ENCODE data around the gene SEMA3C. TPM values are rescaled to one million over a fixed set of nuclear protein-coding genes. Genes with fewer than 3 reads are reported as not detected.

Gene SEMA3C
- total and polyA plus RNA-seq, 2 donors (not counting 1 experiment from before 2014, with no cell fraction given), result 310 to 322 TPM

DNA sequence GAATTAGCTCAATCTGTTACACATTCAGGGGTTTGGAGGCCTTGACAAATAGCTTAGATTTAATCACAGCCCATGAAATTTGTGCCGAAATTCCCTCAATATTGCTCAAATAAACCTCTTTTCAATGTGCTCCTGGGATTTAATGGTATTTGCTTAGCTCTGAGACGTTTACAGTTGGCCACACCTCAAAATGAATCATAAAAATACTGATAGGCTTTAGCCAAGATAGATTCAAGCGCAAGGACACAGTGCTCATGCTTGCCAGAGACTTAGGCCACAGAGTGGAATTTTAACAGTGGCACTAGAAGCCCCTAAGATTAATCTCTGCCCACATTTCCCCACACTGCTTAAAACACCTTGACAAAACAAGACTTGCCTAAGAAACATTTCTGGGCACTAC is 2.3 kb upstream of the SEMA3C start:
- H3K79me2 ChIP-seq (ENCODE audit: control insufficient read depth, insufficient read depth, low read length), result peaks cover 26% of the 10 kb centered on the region
- H4K20me1 ChIP-seq (ENCODE audit: control insufficient read depth, extremely low read depth, insufficient read depth, low read length), result no peaks in the 10 kb centered on the region
- H3K36me3 ChIP-seq (ENCODE audit: control insufficient read depth, insufficient read depth, low read length), result no peaks in the 10 kb centered on the region
- no peak overlapping the region for H3K4me2 ChIP-seq (ENCODE audit: extremely low read depth, insufficient read depth, low read length)
- TF ChIP-seq, protein P1, sequence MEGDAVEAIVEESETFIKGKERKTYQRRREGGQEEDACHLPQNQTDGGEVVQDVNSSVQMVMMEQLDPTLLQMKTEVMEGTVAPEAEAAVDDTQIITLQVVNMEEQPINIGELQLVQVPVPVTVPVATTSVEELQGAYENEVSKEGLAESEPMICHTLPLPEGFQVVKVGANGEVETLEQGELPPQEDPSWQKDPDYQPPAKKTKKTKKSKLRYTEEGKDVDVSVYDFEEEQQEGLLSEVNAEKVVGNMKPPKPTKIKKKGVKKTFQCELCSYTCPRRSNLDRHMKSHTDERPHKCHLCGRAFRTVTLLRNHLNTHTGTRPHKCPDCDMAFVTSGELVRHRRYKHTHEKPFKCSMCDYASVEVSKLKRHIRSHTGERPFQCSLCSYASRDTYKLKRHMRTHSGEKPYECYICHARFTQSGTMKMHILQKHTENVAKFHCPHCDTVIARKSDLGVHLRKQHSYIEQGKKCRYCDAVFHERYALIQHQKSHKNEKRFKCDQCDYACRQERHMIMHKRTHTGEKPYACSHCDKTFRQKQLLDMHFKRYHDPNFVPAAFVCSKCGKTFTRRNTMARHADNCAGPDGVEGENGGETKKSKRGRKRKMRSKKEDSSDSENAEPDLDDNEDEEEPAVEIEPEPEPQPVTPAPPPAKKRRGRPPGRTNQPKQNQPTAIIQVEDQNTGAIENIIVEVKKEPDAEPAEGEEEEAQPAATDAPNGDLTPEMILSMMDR (conservative IDR thresholded peaks at IDR 0.05 in 1 of 2, IDR thresholded peaks at IDR 0.05 in 1 of 2; ENCODE audit: low read depth in 1 of 2, low read length in 2 of 2), result no peak
- TF ChIP-seq EZH2 (IDR thresholded peaks at IDR 0.05; ENCODE audit: low read length, missing control alignments), result no peak
- H3K27me3 ChIP-seq (ENCODE audit: control insufficient read depth, insufficient read depth, low read length), result no peaks in the 10 kb centered on the region
- no peak overlapping the region for H3K9ac ChIP-seq (ENCODE audit: insufficient read depth, low read length)
- no peak overlapping the region for H2AFZ ChIP-seq (ENCODE audit: low read length)
- peak in 1 of 2 donors; percentile 61 for DNase-seq (ENCODE audit: low read depth in 2 of 2)
- H3K27ac ChIP-seq (ENCODE audit: insufficient read depth, low read length), result no peak overlapping the region
- H3K4me1 ChIP-seq (ENCODE audit: control insufficient read depth, extremely low read depth, insufficient read depth, low read length), result no peaks in the 10 kb centered on the region
- no peak overlapping the region for H3K4me3 ChIP-seq (replicated peaks in 1 of 4; ENCODE audit: control extremely low read depth in 1 of 4, insufficient read depth in 1 of 4, low read depth in 3 of 4, low read length in 4 of 4)
- no peaks in the 10 kb centered on the region for H3K9me3 ChIP-seq (ENCODE audit: control insufficient read depth, insufficient read depth, low read depth, low read length)

DNA sequence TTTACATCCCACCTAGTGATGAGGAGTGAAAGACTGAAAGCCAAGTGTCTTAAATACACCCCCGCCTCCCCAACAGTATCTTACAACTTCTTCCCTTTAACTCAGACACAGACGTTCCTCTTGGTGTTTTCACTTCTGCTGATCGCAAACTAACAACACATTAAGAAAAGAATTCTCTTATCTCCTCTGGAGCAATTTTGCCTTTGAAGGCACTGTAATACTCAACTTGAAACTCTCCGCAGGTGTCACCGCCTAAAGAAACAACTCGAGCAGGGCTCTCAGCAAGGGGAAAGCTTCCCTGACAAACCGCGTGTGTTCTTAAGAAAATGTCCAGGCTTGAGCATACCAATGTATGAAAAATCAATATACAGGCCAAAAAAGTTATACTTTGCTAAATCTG is 452 bp downstream of the SEMA3C start:
- Histone ChIP-seq H3K79me2 (ENCODE audit: control insufficient read depth, insufficient read depth, low read length) (peaks cover 52% of the 10 kb centered on the region), H3K27me3 (ENCODE audit: control insufficient read depth, insufficient read depth, low read length) (no peaks in the 10 kb centered on the region), H3K4me3 (replicated peaks in 1 of 4; ENCODE audit: control extremely low read depth in 1 of 4, insufficient read depth in 1 of 4, low read depth in 3 of 4, low read length in 4 of 4) (peak overlapping the region; percentile 53 to 96 (median 84)), H3K27ac (ENCODE audit: insufficient read depth, low read length) (peak overlapping the region; percentile 79), H3K9me3 (ENCODE audit: control insufficient read depth, insufficient read depth, low read depth, low read length) (no peaks in the 10 kb centered on the region), H2AFZ (ENCODE audit: low read length) (no peak overlapping the region), H3K9ac (ENCODE audit: insufficient read depth, low read length) (peak overlapping the region; percentile 60), H3K4me2 (ENCODE audit: extremely low read depth, insufficient read depth, low read length) (no peak overlapping the region), H3K4me1 (ENCODE audit: control insufficient read depth, extremely low read depth, insufficient read depth, low read length) (no peaks in the 10 kb centered on the region), H4K20me1 (ENCODE audit: control insufficient read depth, extremely low read depth, insufficient read depth, low read length) (no peaks in the 10 kb centered on the region), H3K36me3 (ENCODE audit: control insufficient read depth, insufficient read depth, low read length) (peaks cover 5% of the 10 kb centered on the region)
- TF ChIP-seq, protein P1 (conservative IDR thresholded peaks at IDR 0.05 in 1 of 2, IDR thresholded peaks at IDR 0.05 in 1 of 2; ENCODE audit: low read depth in 1 of 2, low read length in 2 of 2), result no peak
- no peak for TF ChIP-seq EZH2 (IDR thresholded peaks at IDR 0.05; ENCODE audit: low read length, missing control alignments)
- DNase-seq (ENCODE audit: low read depth in 2 of 2), result no peak

DNA sequence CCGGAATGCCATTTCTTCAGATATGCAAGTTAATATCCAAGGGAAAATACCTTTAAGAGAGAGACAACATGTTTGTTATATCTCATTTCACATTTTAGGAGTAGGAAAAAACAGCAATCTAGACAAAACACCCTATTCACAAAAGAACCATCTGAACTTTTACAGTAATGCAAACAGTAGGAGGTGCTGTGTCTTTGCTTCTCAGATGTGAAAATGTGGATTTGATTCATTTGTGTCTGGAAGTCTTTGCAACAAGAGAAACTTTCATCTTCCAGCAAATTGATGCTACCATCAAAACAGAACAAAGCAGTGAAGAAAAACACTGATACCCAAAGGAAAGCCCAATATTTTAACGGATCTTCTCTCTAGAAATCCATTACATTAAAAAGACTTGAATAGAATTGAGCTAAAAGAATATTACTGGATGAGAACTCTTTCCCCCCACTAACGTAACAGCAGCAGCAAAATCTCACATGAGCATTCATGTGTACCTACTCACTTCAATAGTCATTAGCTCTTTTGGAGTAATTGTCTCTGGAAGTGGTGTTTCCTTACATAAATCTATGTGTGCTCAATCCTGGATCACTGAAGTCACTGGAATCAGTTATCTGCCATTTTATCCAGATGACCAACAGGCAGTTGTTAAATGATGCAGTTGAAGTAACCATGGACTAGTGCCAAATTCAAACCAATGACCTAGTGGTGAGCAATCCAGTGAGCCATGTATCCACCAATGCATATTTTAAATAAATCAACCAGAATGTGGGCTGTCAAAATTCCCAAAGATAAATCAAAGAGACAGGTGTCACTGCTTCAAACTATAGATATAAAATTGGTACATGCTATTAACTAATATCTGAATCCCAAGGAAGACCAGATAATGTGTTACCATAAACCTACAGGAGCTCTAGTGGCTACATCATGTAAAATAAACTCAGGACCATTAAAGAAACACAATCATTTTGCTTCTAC is 1.8 kb downstream of the SEMA3C start:
- Histone ChIP-seq H4K20me1 (ENCODE audit: control insufficient read depth, extremely low read depth, insufficient read depth, low read length) (no peaks in the 10 kb centered on the region), H3K36me3 (ENCODE audit: control insufficient read depth, insufficient read depth, low read length) (peaks cover 5% of the 10 kb centered on the region), H3K79me2 (ENCODE audit: control insufficient read depth, insufficient read depth, low read length) (peaks cover 61% of the 10 kb centered on the region), H3K4me2 (ENCODE audit: extremely low read depth, insufficient read depth, low read length) (peak overlapping the region; percentile 67), H3K27ac (ENCODE audit: insufficient read depth, low read length) (peak overlapping the region; percentile 1), H2AFZ (ENCODE audit: low read length) (no peak overlapping the region), H3K9me3 (ENCODE audit: control insufficient read depth, insufficient read depth, low read depth, low read length) (no peaks in the 10 kb centered on the region), H3K4me1 (ENCODE audit: control insufficient read depth, extremely low read depth, insufficient read depth, low read length) (no peaks in the 10 kb centered on the region), H3K9ac (ENCODE audit: insufficient read depth, low read length) (no peak overlapping the region), H3K27me3 (ENCODE audit: control insufficient read depth, insufficient read depth, low read length) (no peaks in the 10 kb centered on the region), H3K4me3 (replicated peaks in 1 of 4; ENCODE audit: control extremely low read depth in 1 of 4, insufficient read depth in 1 of 4, low read depth in 3 of 4, low read length in 4 of 4) (peak overlapping the region; percentile 53 to 96 (median 84))
- TF ChIP-seq, protein P1 (conservative IDR thresholded peaks at IDR 0.05 in 1 of 2, IDR thresholded peaks at IDR 0.05 in 1 of 2; ENCODE audit: low read depth in 1 of 2, low read length in 2 of 2), result peak; percentile 50 to 62
- no peak for TF ChIP-seq EZH2 (IDR thresholded peaks at IDR 0.05; ENCODE audit: low read length, missing control alignments)
- peak; percentile 71 to 92 for DNase-seq (ENCODE audit: low read depth in 2 of 2)
